Measurements from ENCODE around the gene NOP14. TPM values are rescaled to one million over a fixed set of nuclear protein-coding genes. Genes with fewer than 3 reads are reported as not detected.

Gene NOP14
- total and polyA plus RNA-seq, 9 donors, result 13.6 to 39.7 (median 28.3) TPM

DNA sequence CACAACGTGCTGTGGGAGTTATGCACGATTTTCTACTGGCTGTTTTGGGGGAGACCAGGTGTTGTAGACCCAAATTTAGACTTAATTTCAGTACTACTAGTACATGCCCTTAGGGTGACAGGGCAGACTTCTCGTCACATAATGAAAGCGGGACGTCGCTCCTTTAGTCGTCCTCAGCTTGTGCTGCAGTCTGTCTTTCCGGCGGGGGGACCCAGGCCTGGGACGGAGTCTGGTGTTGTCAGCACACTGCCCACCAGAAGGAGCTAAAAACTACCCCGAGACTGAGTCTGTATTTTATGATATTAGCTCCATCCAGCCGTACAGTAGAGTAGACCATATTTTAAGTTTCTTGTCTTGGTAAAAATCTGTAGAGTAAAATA is 35.5 kb downstream of the NOP14 start:
- peak in 2 of 5 donors; percentile 8 to 31 for DNase-seq
- no peak overlapping the region for H3K27ac ChIP-seq
- WGBS, 3 donors, result 91 to 93% (median 92%) methylated on average over 12 of the region's 12 CpGs
- H3K9me3 ChIP-seq, result no peaks in the 10 kb centered on the region
- no peaks in the 10 kb centered on the region for H3K4me1 ChIP-seq (ENCODE audit: insufficient read depth)
- intact Hi-C loops (cut with DNase I), result no loop called here
- TF ChIP-seq EP300 (IDR thresholded peaks at IDR 0.05) (no peak), POLR2A (IDR thresholded peaks at IDR 0.05) (no peak)
- TF ChIP-seq, protein P1, sequence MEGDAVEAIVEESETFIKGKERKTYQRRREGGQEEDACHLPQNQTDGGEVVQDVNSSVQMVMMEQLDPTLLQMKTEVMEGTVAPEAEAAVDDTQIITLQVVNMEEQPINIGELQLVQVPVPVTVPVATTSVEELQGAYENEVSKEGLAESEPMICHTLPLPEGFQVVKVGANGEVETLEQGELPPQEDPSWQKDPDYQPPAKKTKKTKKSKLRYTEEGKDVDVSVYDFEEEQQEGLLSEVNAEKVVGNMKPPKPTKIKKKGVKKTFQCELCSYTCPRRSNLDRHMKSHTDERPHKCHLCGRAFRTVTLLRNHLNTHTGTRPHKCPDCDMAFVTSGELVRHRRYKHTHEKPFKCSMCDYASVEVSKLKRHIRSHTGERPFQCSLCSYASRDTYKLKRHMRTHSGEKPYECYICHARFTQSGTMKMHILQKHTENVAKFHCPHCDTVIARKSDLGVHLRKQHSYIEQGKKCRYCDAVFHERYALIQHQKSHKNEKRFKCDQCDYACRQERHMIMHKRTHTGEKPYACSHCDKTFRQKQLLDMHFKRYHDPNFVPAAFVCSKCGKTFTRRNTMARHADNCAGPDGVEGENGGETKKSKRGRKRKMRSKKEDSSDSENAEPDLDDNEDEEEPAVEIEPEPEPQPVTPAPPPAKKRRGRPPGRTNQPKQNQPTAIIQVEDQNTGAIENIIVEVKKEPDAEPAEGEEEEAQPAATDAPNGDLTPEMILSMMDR (IDR thresholded peaks at IDR 0.05), result no peak
- no peak overlapping the region for H3K4me3 ChIP-seq
- no peaks in the 10 kb centered on the region for H3K27me3 ChIP-seq
- H3K36me3 ChIP-seq, result no peaks in the 10 kb centered on the region

DNA sequence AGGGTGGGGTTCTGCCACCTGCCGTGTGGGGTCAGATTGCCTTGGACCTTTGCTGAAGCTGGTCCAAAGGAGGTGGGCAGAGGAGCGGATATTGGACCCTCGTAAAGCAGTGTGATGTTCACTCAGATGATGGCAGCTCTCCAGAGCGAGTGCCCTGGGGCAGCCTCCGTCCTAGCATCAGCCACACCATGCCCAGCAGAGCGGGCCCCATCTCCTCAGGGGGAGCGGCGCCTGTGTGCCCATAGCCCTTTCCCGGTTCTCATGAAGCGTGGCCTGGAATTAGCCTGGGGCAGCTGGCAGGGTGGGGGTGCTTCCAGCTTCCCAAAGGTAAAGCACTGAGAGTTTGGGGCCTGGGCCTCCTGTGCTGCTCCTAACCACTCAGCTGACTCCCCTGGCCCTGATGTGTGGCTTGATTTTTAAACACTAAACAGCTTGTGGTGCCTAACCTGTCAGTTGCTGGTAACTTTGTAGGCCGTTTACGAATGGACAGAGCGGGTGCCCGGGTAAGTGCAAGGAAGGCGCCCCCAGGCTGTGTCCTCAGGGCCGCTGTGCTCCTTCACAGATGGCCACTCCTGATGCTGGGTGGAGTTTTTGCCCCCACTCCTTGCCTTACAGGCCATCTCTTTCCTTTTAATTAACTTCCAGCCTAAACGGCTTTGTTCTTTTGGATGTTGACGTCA is 36.0 kb downstream of the NOP14 start:
- no peaks in the 10 kb centered on the region for H3K36me3 ChIP-seq

DNA sequence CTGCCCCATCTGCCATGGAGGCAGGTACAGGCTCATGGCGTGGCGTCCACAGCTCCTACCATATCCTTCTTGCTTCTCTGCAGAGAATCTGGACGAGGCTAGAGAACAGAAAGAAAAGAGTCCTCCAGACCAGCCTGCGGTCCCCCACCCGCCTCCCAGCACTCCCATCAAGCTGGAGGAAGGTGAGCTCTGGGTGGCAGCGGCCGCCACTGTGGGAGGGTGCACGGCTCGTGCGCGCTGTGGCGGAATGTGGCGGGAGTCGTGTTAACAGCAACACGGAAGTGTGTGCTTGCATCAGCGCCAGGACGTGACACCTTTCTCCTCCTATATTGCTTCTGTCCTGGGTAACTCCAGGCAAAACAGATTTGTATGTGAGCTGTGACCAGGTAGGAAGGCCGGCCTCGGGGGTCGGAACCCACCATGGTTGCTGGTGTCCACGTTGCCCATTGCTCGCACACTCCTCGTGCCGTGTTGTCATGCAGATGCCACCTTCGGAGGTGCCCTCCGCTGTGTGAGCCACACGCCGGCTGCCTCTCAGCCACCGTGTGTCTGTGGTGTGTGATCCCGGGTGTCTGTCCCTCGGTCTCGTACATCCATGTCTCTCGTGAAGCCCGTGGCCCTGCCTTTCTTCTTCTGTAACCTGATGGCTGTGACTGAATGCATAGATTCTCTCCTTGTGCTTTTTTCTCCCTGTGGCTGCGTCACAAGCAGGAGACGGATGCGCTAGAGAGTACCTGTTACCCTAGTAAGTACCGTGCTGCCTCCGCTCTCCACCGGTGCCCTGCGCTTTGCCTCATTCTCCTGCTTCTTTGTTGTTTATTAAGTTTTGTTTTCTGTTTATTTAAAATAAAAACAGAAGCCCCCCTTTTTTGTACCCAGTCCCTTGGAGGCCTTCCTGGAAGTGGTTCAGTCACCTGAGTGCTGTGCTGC is 37.0 kb downstream of the NOP14 start:
- H3K4me1 ChIP-seq (ENCODE audit: insufficient read depth), result no peaks in the 10 kb centered on the region
- no peak overlapping the region for H3K27ac ChIP-seq
- no peaks in the 10 kb centered on the region for H3K36me3 ChIP-seq
- intact Hi-C loops (cut with DNase I), result no loop called here
- H3K9me3 ChIP-seq, result no peaks in the 10 kb centered on the region
- DNase-seq, result peak in 2 of 5 donors; percentile 13 to 35
- H3K27me3 ChIP-seq, result no peaks in the 10 kb centered on the region
- TF ChIP-seq EP300 (IDR thresholded peaks at IDR 0.05), result no peak
- TF ChIP-seq POLR2A (IDR thresholded peaks at IDR 0.05), result no peak
- TF ChIP-seq, protein P1 (IDR thresholded peaks at IDR 0.05), result no peak
- H3K4me3 ChIP-seq, result no peak overlapping the region
- 89 to 91% (median 91%) methylated on average over 41 of the region's 41 CpGs for WGBS, 3 donors

More for the DNA sequence above, 36.0 kb downstream of the NOP14 start:
- Histone ChIP-seq H3K27ac (no peak overlapping the region), H3K4me3 (no peak overlapping the region), H3K4me1 (ENCODE audit: insufficient read depth) (no peaks in the 10 kb centered on the region), H3K9me3 (no peaks in the 10 kb centered on the region), H3K27me3 (no peaks in the 10 kb centered on the region)
- TF ChIP-seq POLR2A (IDR thresholded peaks at IDR 0.05) (no peak), EP300 (IDR thresholded peaks at IDR 0.05) (no peak)
- TF ChIP-seq, protein P1 (IDR thresholded peaks at IDR 0.05), result no peak
- intact Hi-C loops (cut with DNase I), result no loop called here
- DNase-seq, result peak in 2 of 5 donors; percentile 15 to 27
- 89 to 91% (median 90%) methylated on average over 16 to 18 of the region's 18 CpGs for WGBS, 3 donors

DNA sequence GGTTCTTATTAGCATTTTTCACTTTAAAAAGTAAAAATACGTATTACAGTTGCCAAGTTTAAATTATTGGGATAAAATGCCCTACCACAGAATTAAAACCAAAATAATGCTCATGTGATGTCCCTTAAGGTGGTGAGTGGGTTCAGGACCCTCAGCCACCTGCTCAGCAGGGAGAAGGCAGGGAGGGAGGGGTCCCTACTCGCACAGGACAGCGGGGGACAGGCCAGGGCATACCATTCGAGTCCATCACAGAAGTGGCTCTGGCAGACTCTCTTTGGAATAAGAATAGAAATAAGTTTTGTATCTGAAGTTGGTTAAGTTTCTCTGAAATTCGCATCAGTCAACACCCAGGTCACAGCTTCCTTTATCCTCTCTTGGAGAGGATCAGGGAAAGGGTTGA is 37.7 kb downstream of the NOP14 start:
- peak in 1 of 5 donors; percentile 9 for DNase-seq
- H3K4me1 ChIP-seq (ENCODE audit: insufficient read depth), result no peaks in the 10 kb centered on the region
- H3K27me3 ChIP-seq, result no peaks in the 10 kb centered on the region
- H3K27ac ChIP-seq, result no peak overlapping the region
- TF ChIP-seq, protein P1 (IDR thresholded peaks at IDR 0.05), result no peak
- no peak for TF ChIP-seq EP300 (IDR thresholded peaks at IDR 0.05)
- TF ChIP-seq POLR2A (IDR thresholded peaks at IDR 0.05), result no peak
- H3K36me3 ChIP-seq, result no peaks in the 10 kb centered on the region
- 83 to 88% (median 83%) methylated on average over 5 of the region's 5 CpGs for WGBS, 3 donors
- no peaks in the 10 kb centered on the region for H3K9me3 ChIP-seq
- no peak overlapping the region for H3K4me3 ChIP-seq
- intact Hi-C loops (cut with DNase I), result no loop called here
